ENCODE measurements around the gene MRTFB.

MRTFB gene

GRCh38 chr16:14314116-14314515 lies 243.0 kb downstream of the MRTFB start:
- H3K4me3 ChIP-seq (ENCODE audit: low read depth, low read length), result no peak overlapping the region
- ChIA-PET POLR2A (no interaction called here), CTCF (no interaction called here)
- DNase-seq (ENCODE audit: low read depth, low spot score), result no peak
- TF ChIP-seq CTCF (IDR thresholded peaks at IDR 0.05; ENCODE audit: insufficient read depth, low read length, missing control alignments), result no peak

- no peak for DNase-seq (ENCODE audit: low read depth, low spot score)
- TF ChIP-seq CTCF (IDR thresholded peaks at IDR 0.05; ENCODE audit: insufficient read depth, low read length, missing control alignments), result no peak
- POLR2A ChIA-PET, result no interaction called here
- H3K4me3 ChIP-seq (ENCODE audit: low read depth, low read length), result no peak overlapping the region
- CTCF ChIA-PET, result interaction anchor here (1.3 to 1.8 kb wide), 2 partner anchors 10 to 212 kb away, joined by 3 to 5 read pairs; no protein-coding TSS in a partner anchor
Measured at GRCh38 chr16:14315683-14316320, 244.7 kb downstream of the MRTFB start.
